Adrenal gland (tissue), 12 donors: Measurements from ENCODE around the gene CC2D2B. TPM values are rescaled to one million over a fixed set of nuclear protein-coding genes. Genes with fewer than 3 reads are reported as not detected.
"Not testable (repeated sequence)": the region's sequence is repeated elsewhere in the genome, so short reads cannot be mapped to it uniquely, and the experiment has no call there.

Source experiments
- DNase-seq, 7 donors: peaks; one replicate each; pipeline ENCODE4 v3.0.0-alpha.2; 2019 to 2020
- H3K27ac ChIP-seq, 5 donors: fragments of 200-600 bp; sonication (generic) in 4 of 5; 1 replicate in 3 of 5; 2 replicates in 2 of 5; pipeline versions ENCODE4 v1.5.1 to v1.8.0; 2016 to 2020; ENCODE audit warnings: mild to moderate bottlenecking in 1 of 5
- H3K27me3 ChIP-seq: fragments of 200-600 bp; 2 replicates; pipeline ENCODE4 v1.8.0; 2021
- H3K36me3 ChIP-seq, 2 donors: fragments of 200-600 bp; replicated peaks in 1 of 2; 1 replicate in 1 of 2; 2 replicates in 1 of 2; pipeline versions ENCODE4 v1.5.1 to v1.8.0; 2018 to 2022
- H3K4me1 ChIP-seq, 2 donors: fragments of 200-600 bp; replicated peaks in 1 of 2; 1 replicate in 1 of 2; 2 replicates in 1 of 2; pipeline versions ENCODE4 v1.5.1 to v1.8.0; 2018 to 2021
- H3K4me3 ChIP-seq, 4 donors: fragments of 200-600 bp; sonication (generic) in 3 of 4; one replicate each; pipeline ENCODE4 v1.5.1; 2016 to 2018
- H3K9me3 ChIP-seq, 3 donors: fragments of 200-600 bp; sonication (generic) in 1 of 3; replicated peaks in 1 of 3; 1 replicate in 2 of 3; 2 replicates in 1 of 3; pipeline versions ENCODE4 v1.5.1 to v1.8.0; 2016 to 2021
- POLR2A ChIP-seq, 2 donors: fragments of 450-650 bp; IDR thresholded peaks; one replicate each; pipeline ENCODE4 v1.6.1; 2017; ENCODE audit warnings: antibody characterized with exemption in 2 of 2, mild to moderate bottlenecking in 2 of 2, moderate library complexity in 1 of 2
- WGBS, 4 donors: extraction: QIAGEN DNeasy Blood & Tissue Kit in 2 of 4; methylation state at CpG; one replicate each; pipeline versions ENCODE4 v1.1.5 to v1.1.7; 2013 to 2017; 5-methylcytosine and 5-hydroxymethylcytosine counted together
- intact Hi-C, 2 donors: fragments of 100-400 bp; cut with DNase I; formaldehyde crosslinking; loops; one replicate each; pipeline versions ENCODE4 v1.14.1 to v1.15.0; 2022 to 2023
- polyA plus RNA-seq, 3 donors: library from polyadenylated mRNA; stranded (reverse); fragments of 200-250 nt in 2 of 3; fragments of 350-450 nt in 1 of 3; fragmentation: Illumina TruSeq in 1 of 3; extraction: RNeasy Lipid Tissue Mini Kit (QIAGEN cat#74804) in 1 of 3; gene quantifications; one replicate each; pipeline ENCODE4 v1.2.3, GENCODE V29; 2013 to 2014
- total RNA-seq, 9 donors: library from RNA; depleted of rRNA in 4 of 9; stranded (reverse); fragments of >200 nt in 4 of 9; fragments of 120-200 nt in 1 of 9; fragmentation: NEBNext Ultra II Directional in 1 of 9; extraction: Animal tissue kit (Norgen Biotek cat#: 25700) in 1 of 9; gene quantifications; one replicate each; pipeline versions ENCODE4 v1.1.0 to v1.2.4, GENCODE V29; 2013 to 2023
- TF ChIP-seq, protein P1 (sequence below), 6 experiments: fragments of 450-650 bp in 4 of 6; fragments of 200-600 bp in 2 of 6; sonication (generic) in 1 of 6; IDR thresholded peaks; 1 replicate in 5 of 6; 2 replicates in 1 of 6; pipeline versions ENCODE4 v1.5.1 to v1.8.0; 2016 to 2021; ENCODE audit warnings: antibody characterized with exemption in 6 of 6, mild to moderate bottlenecking in 2 of 6, moderate library complexity in 1 of 6
- donor health status: healthy with polysubstance abuse.
- donor health status: Bipolar disorder and iron deficiency.
- donor health status: DM: yes; HTN: yes; CAD: no.
- donor health status: DM: no; HTN: no; CAD: no.
- donor health status: DM: no; HTN: no; CAD: no.
- donor health status: DM: yes; HTN: yes; CAD: no.

Gene CC2D2B
- total and polyA plus RNA-seq, 12 donors, result 0.29 to 3.4 (median 0.99) TPM; not detected in 1

DNA sequence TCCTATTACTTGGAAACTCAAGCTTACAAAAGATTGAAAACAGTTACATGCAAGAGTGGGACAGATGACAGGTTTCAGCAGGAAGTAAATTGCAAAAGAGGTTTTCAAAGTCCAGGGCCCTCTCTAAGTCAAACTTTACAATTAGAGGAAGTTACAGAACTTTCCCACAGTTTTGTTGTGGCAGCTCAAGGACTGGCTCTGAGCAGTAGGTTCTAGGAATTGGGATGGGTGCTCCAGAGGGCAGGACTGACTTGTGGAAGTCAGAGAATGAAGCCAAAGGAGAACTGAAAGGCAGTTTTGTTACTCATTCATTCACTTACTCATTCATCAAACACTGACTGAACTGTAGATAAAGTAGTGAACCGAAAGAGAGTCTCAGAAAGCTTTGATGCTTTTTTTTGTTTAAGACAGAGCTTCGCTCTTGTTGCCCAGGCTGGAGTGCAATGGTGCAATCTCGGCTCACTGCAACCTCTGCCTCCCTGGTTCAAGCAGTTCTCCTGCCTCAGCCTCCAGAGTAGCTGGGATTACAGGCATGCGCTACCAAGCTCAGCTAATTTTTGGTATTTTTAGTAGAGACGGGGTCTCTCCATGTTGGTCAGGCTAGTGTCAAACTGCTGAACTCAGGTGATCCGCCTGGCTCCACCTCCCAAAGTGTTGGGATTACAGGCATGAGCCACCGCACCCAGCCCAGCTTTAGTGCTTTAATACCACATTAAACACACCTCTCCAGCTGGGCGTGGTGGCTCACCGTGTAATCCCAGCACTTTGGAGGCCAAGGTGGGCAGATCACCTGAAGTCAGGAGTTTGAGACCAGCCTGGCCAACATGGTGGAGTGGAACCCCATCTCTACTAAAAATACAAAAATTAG lies 68.8 kb downstream of the CC2D2B start:
- no peak for DNase-seq
- WGBS, 4 donors, result 78 to 92% (median 82%) methylated on average over 6 to 9 of the region's 9 CpGs
- H3K27me3 ChIP-seq, result no peaks in the 10 kb centered on the region
- H3K36me3 ChIP-seq, result no peaks in the 10 kb centered on the region
- H3K4me1 ChIP-seq, result no peaks in the 10 kb centered on the region
- intact Hi-C loops, result no loop called here
- H3K4me3 ChIP-seq, result no peak overlapping the region
- no peak for TF ChIP-seq POLR2A (IDR thresholded peaks at IDR 0.05)
- TF ChIP-seq, protein P1, sequence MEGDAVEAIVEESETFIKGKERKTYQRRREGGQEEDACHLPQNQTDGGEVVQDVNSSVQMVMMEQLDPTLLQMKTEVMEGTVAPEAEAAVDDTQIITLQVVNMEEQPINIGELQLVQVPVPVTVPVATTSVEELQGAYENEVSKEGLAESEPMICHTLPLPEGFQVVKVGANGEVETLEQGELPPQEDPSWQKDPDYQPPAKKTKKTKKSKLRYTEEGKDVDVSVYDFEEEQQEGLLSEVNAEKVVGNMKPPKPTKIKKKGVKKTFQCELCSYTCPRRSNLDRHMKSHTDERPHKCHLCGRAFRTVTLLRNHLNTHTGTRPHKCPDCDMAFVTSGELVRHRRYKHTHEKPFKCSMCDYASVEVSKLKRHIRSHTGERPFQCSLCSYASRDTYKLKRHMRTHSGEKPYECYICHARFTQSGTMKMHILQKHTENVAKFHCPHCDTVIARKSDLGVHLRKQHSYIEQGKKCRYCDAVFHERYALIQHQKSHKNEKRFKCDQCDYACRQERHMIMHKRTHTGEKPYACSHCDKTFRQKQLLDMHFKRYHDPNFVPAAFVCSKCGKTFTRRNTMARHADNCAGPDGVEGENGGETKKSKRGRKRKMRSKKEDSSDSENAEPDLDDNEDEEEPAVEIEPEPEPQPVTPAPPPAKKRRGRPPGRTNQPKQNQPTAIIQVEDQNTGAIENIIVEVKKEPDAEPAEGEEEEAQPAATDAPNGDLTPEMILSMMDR (IDR thresholded peaks at IDR 0.05), result no peak
- H3K27ac ChIP-seq, result no peak overlapping the region
- H3K9me3 ChIP-seq, result no peaks in the 10 kb centered on the region

DNA sequence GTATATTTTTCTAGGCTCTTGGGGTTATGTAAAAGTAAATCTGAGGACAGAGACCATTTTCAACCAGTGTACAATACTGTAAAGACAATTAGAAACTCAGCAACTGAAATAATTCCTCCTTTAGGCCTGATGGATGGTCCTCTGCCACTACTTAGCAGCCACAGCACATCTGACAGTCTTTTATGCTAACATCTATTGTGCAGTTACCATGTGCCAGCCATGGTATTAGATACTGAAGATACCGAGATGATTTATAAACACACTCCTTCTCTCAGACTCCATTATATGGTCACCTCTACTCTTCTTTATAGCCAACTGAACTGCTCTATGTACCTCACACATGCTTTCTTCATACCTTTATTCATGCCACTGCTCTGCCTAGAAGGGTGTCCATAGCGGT lies 74.4 kb downstream of the CC2D2B start:
- no peak overlapping the region for H3K4me3 ChIP-seq
- 86 to 98% (median 98%) methylated on average over 2 of the region's 2 CpGs for whole genome bisulfite sequencing, 4 donors
- no peak overlapping the region for H3K27ac ChIP-seq
- intact Hi-C loops, result no loop called here
- no peak for DNase-seq
- no peaks in the 10 kb centered on the region for H3K9me3 ChIP-seq
- no peaks in the 10 kb centered on the region for H3K27me3 ChIP-seq
- no peak for TF ChIP-seq POLR2A (IDR thresholded peaks at IDR 0.05)
- TF ChIP-seq, protein P1 (IDR thresholded peaks at IDR 0.05), result no peak
- H3K4me1 ChIP-seq, result no peaks in the 10 kb centered on the region
- H3K36me3 ChIP-seq, result no peaks in the 10 kb centered on the region

DNA sequence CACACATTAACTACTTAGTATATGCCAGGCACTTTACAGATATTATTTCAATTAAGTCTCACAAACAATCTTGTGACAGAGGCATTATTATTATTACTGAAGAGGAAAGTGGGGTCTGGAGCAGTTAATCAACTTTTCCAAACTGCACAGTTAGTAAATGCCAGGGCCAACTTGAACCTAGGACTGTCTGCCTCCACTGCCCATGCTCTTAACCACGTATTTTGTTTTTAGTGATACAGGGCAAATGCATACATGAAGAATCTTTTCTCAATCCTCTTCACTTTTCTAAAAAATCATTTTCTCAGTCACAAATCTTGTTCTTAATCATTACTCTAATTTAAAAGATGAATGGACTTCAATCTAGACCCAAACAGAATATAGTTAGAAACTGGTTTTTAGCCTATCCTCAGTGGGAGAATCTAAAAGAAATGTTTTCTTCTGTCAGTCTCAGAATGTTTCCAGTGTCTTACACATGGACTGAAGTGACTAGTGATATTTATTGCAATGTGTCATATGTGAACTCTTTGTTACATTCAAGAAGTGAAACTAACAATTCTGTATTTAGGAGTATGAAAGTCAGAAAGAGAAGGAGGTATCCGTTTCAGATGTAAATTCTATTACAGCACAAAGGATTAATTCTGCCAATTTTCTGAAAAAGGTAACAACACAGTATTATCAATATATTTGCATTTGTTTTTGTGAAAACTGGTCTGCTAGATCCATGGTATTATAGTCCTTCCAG lies 80.1 kb downstream of the CC2D2B start:
- H3K4me3 ChIP-seq, result no peak overlapping the region
- intact Hi-C loops, result no loop called here
- H3K9me3 ChIP-seq, result no peaks in the 10 kb centered on the region
- no peak for DNase-seq
- no peaks in the 10 kb centered on the region for H3K4me1 ChIP-seq
- no peak for TF ChIP-seq POLR2A (IDR thresholded peaks at IDR 0.05)
- TF ChIP-seq, protein P1 (IDR thresholded peaks at IDR 0.05), result no peak
- H3K27ac ChIP-seq, result no peak overlapping the region
- no peaks in the 10 kb centered on the region for H3K27me3 ChIP-seq
- 35 to 79% (median 64%) methylated on average over 2 of the region's 2 CpGs for WGBS, 4 donors
- no peaks in the 10 kb centered on the region for H3K36me3 ChIP-seq

DNA sequence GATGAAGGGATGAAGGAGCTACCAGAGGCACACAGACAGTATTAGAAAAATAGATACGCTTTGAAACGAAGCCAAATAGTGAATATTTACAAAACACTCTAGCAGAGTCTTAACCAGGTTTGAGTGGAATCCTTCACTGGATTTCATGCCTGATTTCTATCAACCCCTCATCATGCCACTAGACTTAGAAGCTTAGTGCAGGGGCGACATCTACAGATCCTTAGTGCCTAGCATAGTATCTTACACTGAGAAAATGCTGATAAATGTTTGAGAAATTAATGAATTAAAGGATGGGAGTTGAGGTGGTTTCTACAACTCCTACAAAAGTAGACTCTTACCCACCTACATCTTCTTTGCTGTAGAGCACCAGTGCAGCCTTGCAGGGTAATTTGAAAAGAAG lies 80.9 kb downstream of the CC2D2B start:
- no peak overlapping the region for H3K27ac ChIP-seq
- TF ChIP-seq POLR2A (IDR thresholded peaks at IDR 0.05), result no peak
- TF ChIP-seq, protein P1 (IDR thresholded peaks at IDR 0.05), result no peak
- no peaks in the 10 kb centered on the region for H3K36me3 ChIP-seq
- no peak for DNase-seq
- no peaks in the 10 kb centered on the region for H3K4me1 ChIP-seq
- 77 to 94% (median 89%) methylated on average over 3 of the region's 3 CpGs for WGBS, 4 donors
- intact Hi-C loops, result no loop called here
- no peaks in the 10 kb centered on the region for H3K9me3 ChIP-seq
- H3K4me3 ChIP-seq, result no peak overlapping the region
- no peaks in the 10 kb centered on the region for H3K27me3 ChIP-seq

DNA sequence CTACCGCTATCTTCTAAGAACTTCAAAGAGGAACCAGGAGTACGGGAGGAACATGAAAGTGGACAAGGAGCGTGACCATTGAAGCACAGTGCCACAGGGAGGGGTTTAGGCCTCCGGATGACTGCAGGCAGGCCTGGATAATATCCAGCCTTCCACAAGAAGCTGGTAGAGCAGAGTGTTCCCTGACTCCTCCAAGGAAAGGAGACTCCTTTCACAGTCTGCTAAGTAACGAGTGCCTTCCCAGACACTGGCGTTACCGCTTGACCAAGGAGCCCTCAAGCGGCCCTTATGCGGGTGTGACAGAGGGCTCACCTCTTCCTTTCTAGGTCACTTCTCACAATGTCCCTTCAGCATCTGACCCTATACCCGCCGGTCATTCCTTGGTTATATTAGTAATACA lies 86.6 kb downstream of the CC2D2B start:
- H3K36me3 ChIP-seq, H3K4me1 ChIP-seq, intact Hi-C loops, DNase-seq, H3K27me3 ChIP-seq, H3K27ac ChIP-seq, H3K9me3 ChIP-seq, H3K4me3 ChIP-seq: not testable (repeated sequence)
- 89 to 94% (median 92%) methylated on average over 11 of the region's 11 CpGs for WGBS, 4 donors
